DMS114 treated with DMSO at 0.1 percent for 48 hours (cell line): ENCODE results near the gene ADAD2.

Experiments
- DNase-seq: peaks from one replicate; lab custom pipeline; 2025; ENCODE audit not compliant: unreplicated experiment; lab: John Stamatoyannopoulos, UW

Gene ADAD2

GRCh38 chr16:84220851-84221250 lies 29.9 kb downstream of the ADAD2 start:
- DNase-seq: no peak

GRCh38 chr16:84223456-84223855 lies 32.5 kb downstream of the ADAD2 start:
- DNase-seq: no peak

GRCh38 chr16:84224554-84224953 lies 33.6 kb downstream of the ADAD2 start:
- no peak for DNase-seq

- no peak for DNase-seq
Observed at GRCh38 chr16:84225126-84225525, 34.2 kb downstream of the ADAD2 start.

- DNase-seq: no peak
Observed at GRCh38 chr16:84225571-84225970, 34.6 kb downstream of the ADAD2 start.

- no peak for DNase-seq
Observed at GRCh38 chr16:84226026-84226425, 35.1 kb downstream of the ADAD2 start.

- DNase-seq: no peak
Observed at GRCh38 chr16:84227548-84227947, 36.6 kb downstream of the ADAD2 start.

GRCh38 chr16:84228256-84228838 lies 37.4 kb downstream of the ADAD2 start:
- DNase-seq: no peak

GRCh38 chr16:84229471-84229870 lies 38.5 kb downstream of the ADAD2 start:
- DNase-seq: no peak

- DNase-seq: no peak
Observed at GRCh38 chr16:84232060-84232459, 41.1 kb downstream of the ADAD2 start.

GRCh38 chr16:84232969-84233368 lies 42.0 kb downstream of the ADAD2 start:
- DNase-seq: no peak

- no peak for DNase-seq
Observed at GRCh38 chr16:84233748-84234147, 42.8 kb downstream of the ADAD2 start.

GRCh38 chr16:84234321-84235241 lies 43.6 kb downstream of the ADAD2 start:
- DNase-seq: no peak

GRCh38 chr16:84236671-84237070 lies 45.7 kb downstream of the ADAD2 start:
- DNase-seq: no peak

GRCh38 chr16:84237994-84238750 lies 47.2 kb downstream of the ADAD2 start:
- DNase-seq: no peak

- no peak for DNase-seq
Observed at GRCh38 chr16:84239141-84239769, 48.3 kb downstream of the ADAD2 start.

GRCh38 chr16:84239909-84240308 lies 49.0 kb downstream of the ADAD2 start, which contains the start of gene KCNG4:
TSS of gene KCNG4 (minus strand) at chr16:84240012. CDS start at chr16:84237485, 2,527 bp downstream.
- no peak for DNase-seq

- DNase-seq: no peak
Observed at GRCh38 chr16:84240455-84240854, 49.5 kb downstream of the ADAD2 start.

GRCh38 chr16:84241778-84242177 lies 50.8 kb downstream of the ADAD2 start:
- no peak for DNase-seq

- no peak for DNase-seq
Observed at GRCh38 chr16:84242839-84243238, 51.9 kb downstream of the ADAD2 start.

GRCh38 chr16:84243732-84244131 lies 52.8 kb downstream of the ADAD2 start:
- DNase-seq: no peak
